ENCODE measurements around the gene GNG14.
A peak's percentile ranks its signal among the peaks of the same experiment; 100 is the strongest.

Gene GNG14

GRCh38 chr19:12730064-12730463 lies 42.3 kb downstream of the GNG14 start:
- Histone ChIP-seq H3K4me2 (no peak overlapping the region), H3K4me3 (IDR thresholded peaks at IDR 0.05; ENCODE audit: insufficient read depth, low read depth, low read length) (no peak overlapping the region), H3K27ac (no peak overlapping the region), H3K4me1 (ENCODE audit: low read depth, poor library complexity, severe bottlenecking) (peaks cover 15% of the 10 kb centered on the region), H2AFZ (ENCODE audit: low read depth) (no peak overlapping the region), H3K27me3 (ENCODE audit: insufficient read depth, low read depth) (no peaks in the 10 kb centered on the region), H3K9ac (no peak overlapping the region), H4K20me1 (ENCODE audit: insufficient read depth) (no peaks in the 10 kb centered on the region; the same call in 1 of the 2 replicates), H3K36me3 (ENCODE audit: insufficient read depth) (no peaks in the 10 kb centered on the region; the same call in 1 of the 2 replicates), H3K79me2 (ENCODE audit: insufficient read depth, low read depth) (peaks cover 44% of the 10 kb centered on the region)
- no peak for TF ChIP-seq CTCF (conservative IDR thresholded peaks at IDR 0.05; ENCODE audit: low read depth, low read length)

- H3K27me3 ChIP-seq (ENCODE audit: insufficient read depth, low read depth): no peaks in the 10 kb centered on the region
- H3K4me3 ChIP-seq (IDR thresholded peaks at IDR 0.05; ENCODE audit: insufficient read depth, low read depth, low read length): no peak overlapping the region
- H2AFZ ChIP-seq (ENCODE audit: low read depth): no peak overlapping the region
- H3K9ac ChIP-seq: no peak overlapping the region
- no peaks in the 10 kb centered on the region; the same call in 1 of the 2 replicates for H3K36me3 ChIP-seq (ENCODE audit: insufficient read depth)
- H4K20me1 ChIP-seq (ENCODE audit: insufficient read depth): no peaks in the 10 kb centered on the region; the same call in 1 of the 2 replicates
- no peak overlapping the region for H3K4me2 ChIP-seq
- H3K4me1 ChIP-seq (ENCODE audit: low read depth, poor library complexity, severe bottlenecking): peaks cover 22% of the 10 kb centered on the region
- H3K27ac ChIP-seq: no peak overlapping the region
- no peak for TF ChIP-seq CTCF (conservative IDR thresholded peaks at IDR 0.05; ENCODE audit: low read depth, low read length)
- peaks cover 44% of the 10 kb centered on the region for H3K79me2 ChIP-seq (ENCODE audit: insufficient read depth, low read depth)
These were observed 43.5 kb downstream of the GNG14 start for GRCh38 chr19:12731337-12731736.

- no peaks in the 10 kb centered on the region; the same call in 1 of the 2 replicates for H3K36me3 ChIP-seq (ENCODE audit: insufficient read depth)
These were observed 45.8 kb downstream of the GNG14 start for GRCh38 chr19:12733369-12734214.

More at GRCh38 chr19:12733369-12734214, 45.8 kb downstream of the GNG14 start:
- peak overlapping the region; percentile 44; the same call in 1 of the 2 replicates for H2AFZ ChIP-seq (ENCODE audit: low read depth)
- peak overlapping the region; percentile 75 for H3K27ac ChIP-seq
- peak; percentile 65 for TF ChIP-seq CTCF (conservative IDR thresholded peaks at IDR 0.05; ENCODE audit: low read depth, low read length)
- H3K4me1 ChIP-seq (ENCODE audit: low read depth, poor library complexity, severe bottlenecking): peaks cover 32% of the 10 kb centered on the region
- no peaks in the 10 kb centered on the region for H3K27me3 ChIP-seq (ENCODE audit: insufficient read depth, low read depth)
- peak overlapping the region; percentile 65 for H3K4me2 ChIP-seq
- H3K4me3 ChIP-seq (IDR thresholded peaks at IDR 0.05; ENCODE audit: insufficient read depth, low read depth, low read length): no peak overlapping the region
- peak overlapping the region; percentile 95 for H3K9ac ChIP-seq
- H3K79me2 ChIP-seq (ENCODE audit: insufficient read depth, low read depth): peaks cover 55% of the 10 kb centered on the region
- H4K20me1 ChIP-seq (ENCODE audit: insufficient read depth): no peaks in the 10 kb centered on the region; the same call in 1 of the 2 replicates
